Body of pancreas (tissue), 4 donors: Measurements from ENCODE around the gene GABRP. TPM values are rescaled to one million over a fixed set of nuclear protein-coding genes. Genes with fewer than 3 reads are reported as not detected.

ENCODE experiments used
- ATAC-seq: fragments of 150-250 bp; one replicate; pipeline ENCODE4 v1.9.1; 2016
- DNase-seq, 4 donors: peaks; one replicate each; pipeline ENCODE4 v3.0.0-alpha.2; 2019
- H3K27ac ChIP-seq, 4 donors: fragments of 200-600 bp; sonication (generic); 1 replicate in 3 of 4; 2 replicates in 1 of 4; pipeline versions ENCODE4 v1.5.1 to v1.6.1; 2016 to 2019; ENCODE audit warnings: mild to moderate bottlenecking in 1 of 4, mixed read lengths in 1 of 4, moderate library complexity in 1 of 4
- H3K27me3 ChIP-seq, 2 donors: fragments of 200-600 bp; sonication (generic); one replicate each; pipeline ENCODE4 v1.6.0; 2016; ENCODE audit warnings: mild to moderate bottlenecking in 1 of 2
- H3K36me3 ChIP-seq, 2 donors: fragments of 200-600 bp; sonication (generic); replicated peaks in 1 of 2; 2 replicates each; pipeline ENCODE4 v1.5.1; 2016; ENCODE audit warnings: low read depth in 2 of 2; ENCODE audit not compliant: insufficient read depth in 1 of 2
- H3K4me1 ChIP-seq: fragments of 200-600 bp; sonication (generic); one replicate; pipeline ENCODE4 v1.6.0; 2016
- H3K4me3 ChIP-seq, 2 donors: fragments of 200-600 bp; sonication (generic); 1 replicate in 1 of 2; 2 replicates in 1 of 2; pipeline ENCODE4 v1.5.1; 2016 to 2019
- H3K9me3 ChIP-seq, 3 donors: fragments of 200-600 bp; sonication (generic); 1 replicate in 2 of 3; 2 replicates in 1 of 3; pipeline ENCODE4 v1.5.1; 2016
- POLR2A ChIP-seq, 3 donors: fragments of 450-650 bp; IDR thresholded peaks; one replicate each; pipeline ENCODE4 v1.6.1; 2016; ENCODE audit warnings: antibody characterized with exemption in 3 of 3, mild to moderate bottlenecking in 2 of 3
- WGBS, 2 donors: methylation state at CpG; one replicate each; pipeline ENCODE4 v1.1.5; 2017; 5-methylcytosine and 5-hydroxymethylcytosine counted together
- intact Hi-C: fragments of 100-400 bp; cut with DNase I; formaldehyde crosslinking; loops from one replicate; pipeline ENCODE4 v1.15.1; 2023
- total RNA-seq, 2 donors: library from RNA; depleted of rRNA; stranded (reverse); fragments of >200 nt; gene quantifications; one replicate each; pipeline ENCODE4 v1.1.0, GENCODE V29; 2016
- TF ChIP-seq, protein P1 (sequence below), 7 experiments: fragments of 450-650 bp in 4 of 7; fragments of 200-600 bp in 3 of 7; sonication (generic) in 3 of 7; IDR thresholded peaks; one replicate each; pipeline ENCODE4 v1.5.1; 2016 to 2019; ENCODE audit warnings: antibody characterized with exemption in 7 of 7

Gene GABRP
- total RNA-seq, result 1 to 10 TPM in 1 of 2 donors, not detected in 1; 8.6 TPM

GRCh38 chr5:170783498-170784247, at the start of gene GABRP:
GABRP (plus strand) TSS chr5:170783725; CDS start chr5:170788616, 4,891 bp downstream.
- no peak for TF ChIP-seq POLR2A (IDR thresholded peaks at IDR 0.05)
- TF ChIP-seq, protein P1, sequence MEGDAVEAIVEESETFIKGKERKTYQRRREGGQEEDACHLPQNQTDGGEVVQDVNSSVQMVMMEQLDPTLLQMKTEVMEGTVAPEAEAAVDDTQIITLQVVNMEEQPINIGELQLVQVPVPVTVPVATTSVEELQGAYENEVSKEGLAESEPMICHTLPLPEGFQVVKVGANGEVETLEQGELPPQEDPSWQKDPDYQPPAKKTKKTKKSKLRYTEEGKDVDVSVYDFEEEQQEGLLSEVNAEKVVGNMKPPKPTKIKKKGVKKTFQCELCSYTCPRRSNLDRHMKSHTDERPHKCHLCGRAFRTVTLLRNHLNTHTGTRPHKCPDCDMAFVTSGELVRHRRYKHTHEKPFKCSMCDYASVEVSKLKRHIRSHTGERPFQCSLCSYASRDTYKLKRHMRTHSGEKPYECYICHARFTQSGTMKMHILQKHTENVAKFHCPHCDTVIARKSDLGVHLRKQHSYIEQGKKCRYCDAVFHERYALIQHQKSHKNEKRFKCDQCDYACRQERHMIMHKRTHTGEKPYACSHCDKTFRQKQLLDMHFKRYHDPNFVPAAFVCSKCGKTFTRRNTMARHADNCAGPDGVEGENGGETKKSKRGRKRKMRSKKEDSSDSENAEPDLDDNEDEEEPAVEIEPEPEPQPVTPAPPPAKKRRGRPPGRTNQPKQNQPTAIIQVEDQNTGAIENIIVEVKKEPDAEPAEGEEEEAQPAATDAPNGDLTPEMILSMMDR (IDR thresholded peaks at IDR 0.05), result no peak
- Histone ChIP-seq H3K36me3 (no peaks in the 10 kb centered on the region), H3K4me1 (peaks cover 11% of the 10 kb centered on the region), H3K27me3 (no peaks in the 10 kb centered on the region), H3K4me3 (no peak within 1 kb of the TSS), H3K27ac (no peak within 1 kb of the TSS), H3K9me3 (no peaks in the 10 kb centered on the region)
- intact Hi-C loops, result no loop called here
- 90 to 91% methylated on average over 7 to 14 of the region's 14 CpGs for WGBS, 2 donors
- ATAC-seq (no peak), DNase-seq (no peak)

DNA sequence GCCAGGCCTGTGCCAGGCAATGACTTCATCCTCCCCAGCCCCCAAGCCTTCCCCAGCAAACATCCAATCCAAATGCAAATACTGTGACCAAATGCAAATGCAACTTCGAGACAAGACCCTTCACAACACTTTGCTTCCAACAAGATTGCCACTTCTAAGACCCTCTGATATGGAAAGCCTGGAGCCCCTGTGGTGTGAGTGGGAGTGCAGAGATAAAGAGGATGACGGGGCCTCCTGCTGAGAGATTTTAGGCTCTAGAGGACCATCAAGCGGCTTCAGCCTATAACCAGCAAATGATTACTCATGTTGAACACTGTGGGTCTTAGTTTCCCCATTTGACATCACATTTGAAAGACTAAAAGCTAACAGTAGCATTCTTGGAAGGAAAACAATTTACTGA, 46.6 kb upstream of the GABRP start:
- ATAC-seq, result no peak
- no peak for TF ChIP-seq POLR2A (IDR thresholded peaks at IDR 0.05)
- TF ChIP-seq, protein P1 (IDR thresholded peaks at IDR 0.05), result no peak
- Histone ChIP-seq H3K27ac (no peak overlapping the region), H3K4me1 (no peaks in the 10 kb centered on the region), H3K9me3 (no peaks in the 10 kb centered on the region), H3K36me3 (no peaks in the 10 kb centered on the region), H3K27me3 (no peaks in the 10 kb centered on the region), H3K4me3 (no peak overlapping the region)
- intact Hi-C loops, result no loop called here
- 71 to 74% methylated on average over 3 of the region's 3 CpGs for WGBS, 2 donors
- no peak for DNase-seq

- H3K4me3 ChIP-seq, result no peak overlapping the region
- no peak overlapping the region for H3K27ac ChIP-seq
- ATAC-seq, result no peak
- TF ChIP-seq POLR2A (IDR thresholded peaks at IDR 0.05), result no peak
- TF ChIP-seq, protein P1 (IDR thresholded peaks at IDR 0.05), result no peak
- no peak for DNase-seq
- no peaks in the 10 kb centered on the region for H3K27me3 ChIP-seq
- no peaks in the 10 kb centered on the region for H3K36me3 ChIP-seq
- no peaks in the 10 kb centered on the region for H3K4me1 ChIP-seq
- intact Hi-C loops, result no loop called here
- no peaks in the 10 kb centered on the region for H3K9me3 ChIP-seq
- 88 to 93% methylated on average over 1 of the region's 1 CpG for WGBS, 2 donors
Measured at GRCh38 chr5:170737591-170737990, 45.9 kb upstream of the GABRP start.

DNA sequence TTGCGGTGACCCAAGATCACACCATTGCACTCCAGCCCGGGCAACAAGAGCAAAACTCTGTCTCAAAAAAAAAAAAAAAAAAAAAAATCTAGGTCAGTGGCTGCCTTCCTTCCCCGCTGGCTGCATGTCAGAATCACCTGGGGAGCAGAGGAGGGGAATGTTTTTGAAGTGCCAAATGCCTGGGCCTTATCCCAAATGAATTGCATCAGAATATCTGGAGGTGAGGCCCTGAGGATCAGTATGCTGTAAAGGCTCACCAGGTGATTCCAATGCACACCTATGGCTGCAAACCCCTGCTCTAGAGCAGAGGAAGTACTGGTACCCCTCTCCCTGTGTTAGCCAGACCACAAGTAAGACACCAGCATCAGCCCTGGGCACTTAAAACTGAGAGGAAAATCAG, 44.7 kb upstream of the GABRP start:
- DNase-seq, result peak in 3 of 4 donors; percentile 35 to 58 (median 43)

More for the DNA sequence above, 44.7 kb upstream of the GABRP start:
- H3K4me1 ChIP-seq, result no peaks in the 10 kb centered on the region
- no peak for TF ChIP-seq POLR2A (IDR thresholded peaks at IDR 0.05)
- TF ChIP-seq, protein P1 (IDR thresholded peaks at IDR 0.05), result no peak
- no peaks in the 10 kb centered on the region for H3K36me3 ChIP-seq
- WGBS, 2 donors, result 42 to 43% methylated on average over 3 of the region's 3 CpGs
- peak; percentile 53 for ATAC-seq
- no peaks in the 10 kb centered on the region for H3K27me3 ChIP-seq
- no peak overlapping the region for H3K4me3 ChIP-seq
- H3K27ac ChIP-seq, result no peak overlapping the region
- H3K9me3 ChIP-seq, result no peaks in the 10 kb centered on the region
- intact Hi-C loops, result no loop called here
